Measurements from ENCODE around the gene TSR3.

The TSR3 gene

GRCh38 chr16:1319041-1319440 lies 32.6 kb downstream of the TSR3 start:
- Histone ChIP-seq H3K4me2 (ENCODE audit: low read length) (no peak overlapping the region), H2BK15ac (replicated peaks; ENCODE audit: low read depth) (no peak overlapping the region), H2AK5ac (ENCODE audit: low read length) (no peak overlapping the region), H4K5ac (ENCODE audit: low read length) (no peak overlapping the region), H3K4me3 (ENCODE audit: low read length) (no peak overlapping the region), H2BK5ac (ENCODE audit: low read length) (no peak overlapping the region), H3K27ac (ENCODE audit: low read depth, low read length) (no peak overlapping the region), H3K9ac (ENCODE audit: low read length) (no peak overlapping the region), H3K18ac (ENCODE audit: low read length) (no peak overlapping the region), H3K36me3 (ENCODE audit: control insufficient read depth, insufficient read depth, low read length) (peaks cover 37% of the 10 kb centered on the region), H3K79me2 (ENCODE audit: control insufficient read depth, insufficient read depth, low read length) (peaks cover 23% of the 10 kb centered on the region), H3K23ac (ENCODE audit: low read length) (no peak overlapping the region), H2BK120ac (ENCODE audit: low read depth, low read length) (no peak overlapping the region), H3K79me1 (ENCODE audit: low read length) (peaks cover 24% of the 10 kb centered on the region), H3K4ac (ENCODE audit: low read depth, low read length) (no peak overlapping the region), H3K27me3 (ENCODE audit: insufficient read depth, low read length, poor library complexity) (no peaks in the 10 kb centered on the region), H4K8ac (ENCODE audit: low read depth, low read length) (no peak overlapping the region), H3K56ac (ENCODE audit: low read length) (no peak overlapping the region), H3K4me1 (ENCODE audit: control insufficient read depth, low read depth, low read length) (no peaks in the 10 kb centered on the region)
- no peak for DNase-seq
- no CpG with 5 or more reads among the region's 33 CpGs for WGBS (ENCODE audit: extremely low coverage, insufficient coverage, low lambda C conversion rate)

GRCh38 chr16:1318268-1318545 lies 33.5 kb downstream of the TSR3 start:
- no peak overlapping the region for H2BK15ac ChIP-seq (replicated peaks; ENCODE audit: low read depth)
- H2AK5ac ChIP-seq (ENCODE audit: low read length): no peak overlapping the region
- no peak overlapping the region for H4K8ac ChIP-seq (ENCODE audit: low read depth, low read length)
- H3K56ac ChIP-seq (ENCODE audit: low read length): no peak overlapping the region
- H3K4me3 ChIP-seq (ENCODE audit: low read length): no peak overlapping the region
- no peak overlapping the region for H2BK5ac ChIP-seq (ENCODE audit: low read length)
- no peaks in the 10 kb centered on the region for H3K27me3 ChIP-seq (ENCODE audit: insufficient read depth, low read length, poor library complexity)
- H3K4me2 ChIP-seq (ENCODE audit: low read length): no peak overlapping the region
- peaks cover 37% of the 10 kb centered on the region for H3K36me3 ChIP-seq (ENCODE audit: control insufficient read depth, insufficient read depth, low read length)
- no CpG with 5 or more reads among the region's 9 CpGs for WGBS (ENCODE audit: extremely low coverage, insufficient coverage, low lambda C conversion rate)
- H2BK120ac ChIP-seq (ENCODE audit: low read depth, low read length): no peak overlapping the region
- no peak overlapping the region for H3K4ac ChIP-seq (ENCODE audit: low read depth, low read length)
- peaks cover 31% of the 10 kb centered on the region for H3K79me2 ChIP-seq (ENCODE audit: control insufficient read depth, insufficient read depth, low read length)
- H3K79me1 ChIP-seq (ENCODE audit: low read length): peaks cover 26% of the 10 kb centered on the region
- H3K4me1 ChIP-seq (ENCODE audit: control insufficient read depth, low read depth, low read length): no peaks in the 10 kb centered on the region
- no peak overlapping the region for H3K18ac ChIP-seq (ENCODE audit: low read length)
- DNase-seq: no peak
- no peak overlapping the region for H3K23ac ChIP-seq (ENCODE audit: low read length)
- no peak overlapping the region for H3K9ac ChIP-seq (ENCODE audit: low read length)
- H4K5ac ChIP-seq (ENCODE audit: low read length): no peak overlapping the region
- no peak overlapping the region for H3K27ac ChIP-seq (ENCODE audit: low read depth, low read length)

GRCh38 chr16:1317479-1318267 lies 34.0 kb downstream of the TSR3 start:
- Histone ChIP-seq H2BK120ac (ENCODE audit: low read depth, low read length) (no peak overlapping the region), H4K5ac (ENCODE audit: low read length) (no peak overlapping the region), H3K27ac (ENCODE audit: low read depth, low read length) (no peak overlapping the region), H3K4me3 (ENCODE audit: low read length) (no peak overlapping the region), H2BK5ac (ENCODE audit: low read length) (no peak overlapping the region), H3K4me1 (ENCODE audit: control insufficient read depth, low read depth, low read length) (no peaks in the 10 kb centered on the region), H3K79me1 (ENCODE audit: low read length) (peaks cover 26% of the 10 kb centered on the region), H3K27me3 (ENCODE audit: insufficient read depth, low read length, poor library complexity) (no peaks in the 10 kb centered on the region), H3K4me2 (ENCODE audit: low read length) (no peak overlapping the region), H4K8ac (ENCODE audit: low read depth, low read length) (no peak overlapping the region), H2AK5ac (ENCODE audit: low read length) (no peak overlapping the region), H3K36me3 (ENCODE audit: control insufficient read depth, insufficient read depth, low read length) (peaks cover 37% of the 10 kb centered on the region), H3K23ac (ENCODE audit: low read length) (no peak overlapping the region), H3K9ac (ENCODE audit: low read length) (no peak overlapping the region), H2BK15ac (replicated peaks; ENCODE audit: low read depth) (no peak overlapping the region), H3K4ac (ENCODE audit: low read depth, low read length) (no peak overlapping the region), H3K79me2 (ENCODE audit: control insufficient read depth, insufficient read depth, low read length) (peaks cover 36% of the 10 kb centered on the region), H3K18ac (ENCODE audit: low read length) (no peak overlapping the region), H3K56ac (ENCODE audit: low read length) (no peak overlapping the region)
- DNase-seq: no peak
- no CpG with 5 or more reads among the region's 32 CpGs for WGBS (ENCODE audit: extremely low coverage, insufficient coverage, low lambda C conversion rate)

GRCh38 chr16:1316033-1316405 lies 35.7 kb downstream of the TSR3 start:
- no peak overlapping the region for H3K4me3 ChIP-seq (ENCODE audit: low read length)
- peaks cover 26% of the 10 kb centered on the region for H3K79me1 ChIP-seq (ENCODE audit: low read length)
- H3K79me2 ChIP-seq (ENCODE audit: control insufficient read depth, insufficient read depth, low read length): peaks cover 53% of the 10 kb centered on the region
- H3K4me2 ChIP-seq (ENCODE audit: low read length): no peak overlapping the region
- peaks cover 35% of the 10 kb centered on the region for H3K36me3 ChIP-seq (ENCODE audit: control insufficient read depth, insufficient read depth, low read length)
- no peak for DNase-seq
- WGBS (ENCODE audit: extremely low coverage, insufficient coverage, low lambda C conversion rate): no CpG with 5 or more reads among the region's 14 CpGs
- no peak overlapping the region for H3K27ac ChIP-seq (ENCODE audit: low read depth, low read length)
- H3K9ac ChIP-seq (ENCODE audit: low read length): no peak overlapping the region
- no peaks in the 10 kb centered on the region for H3K27me3 ChIP-seq (ENCODE audit: insufficient read depth, low read length, poor library complexity)
- no peak overlapping the region for H2BK15ac ChIP-seq (replicated peaks; ENCODE audit: low read depth)
- peaks cover 6% of the 10 kb centered on the region for H3K4me1 ChIP-seq (ENCODE audit: control insufficient read depth, low read depth, low read length)
- no peak overlapping the region for H3K23ac ChIP-seq (ENCODE audit: low read length)
- H4K5ac ChIP-seq (ENCODE audit: low read length): no peak overlapping the region
- no peak overlapping the region for H3K56ac ChIP-seq (ENCODE audit: low read length)
- no peak overlapping the region for H2AK5ac ChIP-seq (ENCODE audit: low read length)
- no peak overlapping the region for H2BK120ac ChIP-seq (ENCODE audit: low read depth, low read length)
- no peak overlapping the region for H2BK5ac ChIP-seq (ENCODE audit: low read length)
- no peak overlapping the region for H3K18ac ChIP-seq (ENCODE audit: low read length)
- no peak overlapping the region for H4K8ac ChIP-seq (ENCODE audit: low read depth, low read length)
- no peak overlapping the region for H3K4ac ChIP-seq (ENCODE audit: low read depth, low read length)

- Histone ChIP-seq H3K79me2 (ENCODE audit: control insufficient read depth, insufficient read depth, low read length) (peaks cover 59% of the 10 kb centered on the region), H3K4ac (ENCODE audit: low read depth, low read length) (no peak overlapping the region), H2BK15ac (replicated peaks; ENCODE audit: low read depth) (no peak overlapping the region), H3K56ac (ENCODE audit: low read length) (no peak overlapping the region), H3K79me1 (ENCODE audit: low read length) (peaks cover 26% of the 10 kb centered on the region), H3K27ac (ENCODE audit: low read depth, low read length) (no peak overlapping the region), H3K9ac (ENCODE audit: low read length) (no peak overlapping the region), H4K5ac (ENCODE audit: low read length) (no peak overlapping the region), H2AK5ac (ENCODE audit: low read length) (no peak overlapping the region), H3K4me2 (ENCODE audit: low read length) (no peak overlapping the region), H4K8ac (ENCODE audit: low read depth, low read length) (no peak overlapping the region), H3K4me1 (ENCODE audit: control insufficient read depth, low read depth, low read length) (peaks cover 6% of the 10 kb centered on the region), H3K23ac (ENCODE audit: low read length) (no peak overlapping the region), H3K18ac (ENCODE audit: low read length) (no peak overlapping the region), H3K36me3 (ENCODE audit: control insufficient read depth, insufficient read depth, low read length) (peaks cover 31% of the 10 kb centered on the region), H3K4me3 (ENCODE audit: low read length) (no peak overlapping the region), H2BK120ac (ENCODE audit: low read depth, low read length) (no peak overlapping the region), H3K27me3 (ENCODE audit: insufficient read depth, low read length, poor library complexity) (no peaks in the 10 kb centered on the region), H2BK5ac (ENCODE audit: low read length) (no peak overlapping the region)
- no CpG with 5 or more reads among the region's 46 CpGs for WGBS (ENCODE audit: extremely low coverage, insufficient coverage, low lambda C conversion rate)
- no peak for DNase-seq
Observed at GRCh38 chr16:1315081-1316032, 36.3 kb downstream of the TSR3 start.

Data from mesendoderm (in vitro differentiated cells).